Uterus (tissue), 4 donors: Measurements from ENCODE around the gene MBP. TPM values are rescaled to one million over a fixed set of nuclear protein-coding genes. Genes with fewer than 3 reads are reported as not detected.

Experiments
- DNase-seq, 2 donors: peaks; one replicate each; pipeline ENCODE4 v3.0.0-alpha.2; 2019 to 2020
- H3K27ac ChIP-seq, 2 donors: fragments of 200-600 bp; sonication (generic); 1 replicate in 1 of 2; 2 replicates in 1 of 2; pipeline ENCODE4 v1.5.1; 2016 to 2018
- H3K27me3 ChIP-seq, 2 donors: fragments of 200-600 bp; sonication (generic); one replicate each; pipeline ENCODE4 v1.5.1; 2018 to 2019; ENCODE audit warnings: control low read depth in 1 of 2
- H3K36me3 ChIP-seq, 2 donors: fragments of 200-600 bp; sonication (generic); one replicate each; pipeline ENCODE4 v1.5.1; 2019; ENCODE audit warnings: control low read depth in 1 of 2
- H3K4me1 ChIP-seq, 2 donors: fragments of 200-600 bp; sonication (generic); one replicate each; pipeline ENCODE4 v1.5.1; 2018 to 2019; ENCODE audit warnings: control low read depth in 1 of 2
- H3K4me3 ChIP-seq, 2 donors: fragments of 200-600 bp; sonication (generic); 1 replicate in 1 of 2; 2 replicates in 1 of 2; pipeline ENCODE4 v1.5.1; 2018 to 2019; ENCODE audit warnings: mild to moderate bottlenecking in 1 of 2
- H3K9me3 ChIP-seq, 2 donors: fragments of 200-600 bp; sonication (generic); one replicate each; pipeline ENCODE4 v1.5.1; 2019; ENCODE audit warnings: control low read depth in 1 of 2
- POLR2A ChIP-seq, 2 donors: fragments of 450-650 bp; IDR thresholded peaks; one replicate each; pipeline ENCODE4 v1.6.1; 2016; ENCODE audit warnings: antibody characterized with exemption in 2 of 2, mild to moderate bottlenecking in 1 of 2, moderate library complexity in 1 of 2
- intact Hi-C: fragments of 100-400 bp; cut with DNase I; formaldehyde crosslinking; loops from one replicate; pipeline ENCODE4 v1.15.1; 2023; ENCODE audit warnings: low total_unique reads
- total RNA-seq, 4 donors: library from RNA; depleted of rRNA in 3 of 4; stranded (reverse); fragments of >200 nt in 3 of 4; gene quantifications; one replicate each; pipeline versions ENCODE4 v1.1.0 to v1.2.4, GENCODE V29; 2014 to 2023
- TF ChIP-seq, protein P1 (sequence below), 4 experiments: fragments of 200-600 bp in 2 of 4; fragments of 450-650 bp in 2 of 4; sonication (generic) in 2 of 4; IDR thresholded peaks; one replicate each; pipeline ENCODE4 v1.5.1; 2016 to 2019; ENCODE audit warnings: antibody characterized with exemption in 4 of 4, mild to moderate bottlenecking in 2 of 4, moderate library complexity in 1 of 4
- donor health status: DM: yes; HTN: yes; CAD: no.

The MBP gene
- total RNA-seq, 4 donors from 2014 or later, result 12.1 to 52.2 (median 19.8) TPM

DNA sequence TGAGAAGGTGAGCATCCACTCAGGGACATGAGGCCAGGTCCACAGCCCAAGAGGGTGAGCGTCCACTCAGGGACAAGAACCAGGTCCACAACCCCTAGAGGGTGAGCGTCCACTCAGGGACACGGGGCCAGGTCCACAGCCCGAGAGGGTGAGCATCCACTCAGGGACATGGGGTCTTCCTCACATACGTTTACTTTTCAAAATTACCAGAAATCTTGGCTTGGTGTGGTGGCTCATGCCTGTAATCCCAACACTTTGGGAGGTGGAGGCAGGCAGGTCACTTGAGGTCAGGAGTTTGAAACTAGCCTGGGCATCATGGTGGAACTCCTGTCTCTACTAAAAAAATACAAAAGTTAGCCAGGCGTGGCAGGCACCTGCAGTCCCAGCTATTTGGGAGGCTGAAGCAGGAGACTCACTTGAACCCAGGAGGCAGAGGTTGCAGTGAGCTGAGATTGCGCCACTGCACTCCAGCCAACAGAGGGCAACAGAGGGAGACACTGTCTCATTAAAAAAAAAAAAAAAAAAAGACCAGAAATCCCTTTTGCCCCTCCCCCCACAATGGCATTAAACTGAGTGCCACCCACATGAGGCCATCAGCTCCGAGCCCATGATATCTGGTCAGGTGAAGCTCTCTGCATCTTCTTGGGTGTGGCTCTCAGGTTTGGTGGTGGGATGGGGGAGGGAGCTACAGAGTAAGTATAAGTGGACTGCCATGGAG is 9.0 kb upstream of the MBP start:
- no peaks in the 10 kb centered on the region for H3K36me3 ChIP-seq
- no peak overlapping the region for H3K27ac ChIP-seq
- DNase-seq, result no peak
- no peaks in the 10 kb centered on the region for H3K27me3 ChIP-seq
- no peaks in the 10 kb centered on the region for H3K4me1 ChIP-seq
- intact Hi-C loops, result no loop called here
- H3K4me3 ChIP-seq, result no peak overlapping the region
- no peak for TF ChIP-seq POLR2A (IDR thresholded peaks at IDR 0.05)
- TF ChIP-seq, protein P1, sequence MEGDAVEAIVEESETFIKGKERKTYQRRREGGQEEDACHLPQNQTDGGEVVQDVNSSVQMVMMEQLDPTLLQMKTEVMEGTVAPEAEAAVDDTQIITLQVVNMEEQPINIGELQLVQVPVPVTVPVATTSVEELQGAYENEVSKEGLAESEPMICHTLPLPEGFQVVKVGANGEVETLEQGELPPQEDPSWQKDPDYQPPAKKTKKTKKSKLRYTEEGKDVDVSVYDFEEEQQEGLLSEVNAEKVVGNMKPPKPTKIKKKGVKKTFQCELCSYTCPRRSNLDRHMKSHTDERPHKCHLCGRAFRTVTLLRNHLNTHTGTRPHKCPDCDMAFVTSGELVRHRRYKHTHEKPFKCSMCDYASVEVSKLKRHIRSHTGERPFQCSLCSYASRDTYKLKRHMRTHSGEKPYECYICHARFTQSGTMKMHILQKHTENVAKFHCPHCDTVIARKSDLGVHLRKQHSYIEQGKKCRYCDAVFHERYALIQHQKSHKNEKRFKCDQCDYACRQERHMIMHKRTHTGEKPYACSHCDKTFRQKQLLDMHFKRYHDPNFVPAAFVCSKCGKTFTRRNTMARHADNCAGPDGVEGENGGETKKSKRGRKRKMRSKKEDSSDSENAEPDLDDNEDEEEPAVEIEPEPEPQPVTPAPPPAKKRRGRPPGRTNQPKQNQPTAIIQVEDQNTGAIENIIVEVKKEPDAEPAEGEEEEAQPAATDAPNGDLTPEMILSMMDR (IDR thresholded peaks at IDR 0.05), result no peak
- H3K9me3 ChIP-seq, result no peaks in the 10 kb centered on the region

DNA sequence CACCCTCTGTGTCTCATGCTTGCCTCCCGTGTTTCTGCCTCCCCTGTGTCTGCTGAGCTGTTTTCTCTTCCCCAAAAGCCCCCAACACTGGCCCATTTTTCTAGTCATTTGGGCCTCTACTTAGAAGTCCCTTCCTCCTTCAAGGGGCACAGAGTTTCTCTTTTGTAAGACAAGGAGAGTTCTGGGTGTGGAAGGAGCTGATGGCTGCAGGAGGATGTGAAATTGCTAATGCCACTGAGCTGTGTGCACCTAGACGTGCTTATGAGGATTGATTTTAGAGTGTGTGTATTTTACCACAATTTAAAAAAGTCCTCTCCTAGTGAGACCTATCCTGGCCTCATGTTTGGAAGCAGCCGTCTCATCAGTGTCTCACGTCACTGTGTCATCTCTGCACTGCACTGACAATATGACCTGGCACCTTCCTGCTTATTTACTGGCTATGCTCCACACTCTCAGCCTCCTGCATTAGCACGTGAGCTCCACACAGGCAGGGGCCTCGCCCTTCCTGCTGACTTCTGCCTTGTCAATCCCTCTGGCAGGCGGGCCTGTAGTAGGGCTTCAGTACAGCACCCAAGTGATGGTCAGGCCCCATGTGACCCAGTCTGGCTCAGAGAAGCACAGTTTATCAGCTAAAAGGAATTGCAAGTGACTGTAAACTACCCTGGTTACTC is 8.0 kb upstream of the MBP start:
- Histone ChIP-seq H3K36me3 (no peaks in the 10 kb centered on the region), H3K27ac (no peak overlapping the region), H3K9me3 (no peaks in the 10 kb centered on the region), H3K4me3 (no peak overlapping the region), H3K4me1 (no peaks in the 10 kb centered on the region), H3K27me3 (no peaks in the 10 kb centered on the region)
- DNase-seq, result no peak
- TF ChIP-seq, protein P1 (IDR thresholded peaks at IDR 0.05), result no peak
- no peak for TF ChIP-seq POLR2A (IDR thresholded peaks at IDR 0.05)
- intact Hi-C loops, result no loop called here

DNA sequence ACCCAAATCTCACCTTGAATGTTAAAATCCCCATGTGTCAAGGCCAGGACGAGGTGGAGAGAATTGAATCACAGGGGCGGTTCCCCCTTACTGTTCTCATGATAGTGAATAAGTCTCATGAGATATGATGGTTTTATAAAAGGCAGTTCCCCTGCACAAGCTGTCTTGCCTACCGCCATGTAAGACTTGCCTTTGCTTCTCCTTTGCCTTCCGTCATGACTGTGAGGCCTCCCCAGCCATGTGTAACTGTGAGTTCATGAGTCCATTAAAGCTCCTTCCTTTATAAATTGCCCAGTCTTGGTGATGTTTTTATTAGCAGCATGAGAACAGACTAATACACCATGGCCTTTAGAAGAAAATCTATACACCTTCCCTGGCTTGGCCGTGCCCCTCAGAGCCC is 7.4 kb upstream of the MBP start:
- no peak for DNase-seq
- intact Hi-C loops, result no loop called here
- no peak for TF ChIP-seq POLR2A (IDR thresholded peaks at IDR 0.05)
- TF ChIP-seq, protein P1 (IDR thresholded peaks at IDR 0.05), result no peak

DNA sequence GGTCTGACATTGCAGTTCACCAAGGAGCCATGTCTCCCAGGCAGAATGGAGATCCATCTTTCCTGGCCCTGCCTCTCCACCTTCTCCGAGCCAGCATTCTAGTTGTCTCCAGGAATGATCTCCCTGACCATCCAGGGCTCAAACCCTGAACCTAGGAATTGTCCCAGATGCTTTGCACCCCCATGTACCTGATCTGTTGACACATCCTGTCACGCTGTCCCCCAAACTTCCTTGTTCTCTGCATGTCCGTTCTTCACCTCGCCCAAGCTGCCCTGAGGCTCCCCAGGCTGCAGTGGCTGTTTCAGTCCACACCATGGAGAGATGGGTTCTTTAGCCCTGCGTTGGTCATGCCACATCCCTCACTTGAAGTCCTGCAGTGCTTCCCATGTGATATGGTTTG is 7.0 kb upstream of the MBP start:
- DNase-seq, result no peak
- intact Hi-C loops, result no loop called here
- Histone ChIP-seq H3K4me1 (no peaks in the 10 kb centered on the region), H3K4me3 (no peak overlapping the region), H3K27ac (no peak overlapping the region), H3K27me3 (no peaks in the 10 kb centered on the region), H3K36me3 (no peaks in the 10 kb centered on the region), H3K9me3 (no peaks in the 10 kb centered on the region)
- TF ChIP-seq POLR2A (IDR thresholded peaks at IDR 0.05), result no peak
- TF ChIP-seq, protein P1 (IDR thresholded peaks at IDR 0.05), result no peak

More for the DNA sequence above, 7.4 kb upstream of the MBP start:
- no peaks in the 10 kb centered on the region for H3K9me3 ChIP-seq
- H3K4me1 ChIP-seq, result no peaks in the 10 kb centered on the region
- no peak overlapping the region for H3K27ac ChIP-seq
- no peaks in the 10 kb centered on the region for H3K27me3 ChIP-seq
- no peak overlapping the region for H3K4me3 ChIP-seq
- H3K36me3 ChIP-seq, result no peaks in the 10 kb centered on the region

DNA sequence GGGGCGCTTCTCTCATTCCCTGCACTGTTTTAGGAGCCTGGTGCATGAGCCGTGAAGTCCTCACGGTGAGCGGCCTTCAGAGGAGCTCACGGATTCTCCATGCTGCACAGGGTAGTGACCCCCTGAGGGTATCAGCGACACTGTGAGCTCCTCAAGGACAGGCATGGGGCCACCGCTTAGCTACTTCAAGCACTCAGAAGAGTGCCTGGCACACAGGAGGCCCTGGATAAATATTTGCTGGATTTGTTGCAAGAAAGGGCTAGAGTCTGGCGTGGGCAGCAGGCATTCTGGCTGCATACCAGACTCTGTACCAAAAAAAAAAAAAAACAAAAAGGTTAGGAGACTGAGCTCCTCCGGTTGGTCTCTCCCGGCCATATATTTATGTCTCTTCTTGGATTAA is 5.7 kb upstream of the MBP start:
- DNase-seq, result no peak
- intact Hi-C loops, result no loop called here
- no peak for TF ChIP-seq POLR2A (IDR thresholded peaks at IDR 0.05)
- TF ChIP-seq, protein P1 (IDR thresholded peaks at IDR 0.05), result no peak
- Histone ChIP-seq H3K27me3 (no peaks in the 10 kb centered on the region), H3K36me3 (no peaks in the 10 kb centered on the region), H3K27ac (no peak overlapping the region), H3K9me3 (no peaks in the 10 kb centered on the region), H3K4me3 (no peak overlapping the region), H3K4me1 (no peaks in the 10 kb centered on the region)
